IMR-90 (cell line): Measurements from ENCODE around the gene CCDC148. TPM values are rescaled to one million over a fixed set of nuclear protein-coding genes. Genes with fewer than 3 reads are reported as not detected.

ENCODE experiments used
- ATAC-seq: fragments of 200-7000 bp; cut with Tn5 transposase; 2 replicates; pipeline ENCODE4 v1.9.1; 2020; ENCODE audit warnings: low read depth, mild to moderate bottlenecking, moderate library complexity
- BruUV-seq: library from RNA; stranded (reverse); fragments of 400-500 nt; replicated peaks from 2 replicates; lab custom pipeline; 2021; lab: Mats Ljungman, UMichigan
- CTCF ChIA-PET: fragments of 300-600 bp; formaldehyde crosslinking; extraction: SDS; loops from one replicate; lab custom pipeline; 2021; ENCODE audit warnings: antibody characterized with exemption; lab: Yijun Ruan, JAX
- POLR2A ChIA-PET: fragments of 300-600 bp; sonication (Branson Sonifier 250); formaldehyde crosslinking; loops from one replicate; lab custom pipeline; 2022; ENCODE audit warnings: antibody characterized with exemption; ENCODE audit not compliant: unreplicated experiment; lab: Charles Lee
- DNase-seq: peaks from one replicate; pipeline ENCODE4 v3.0.0; 2013
- H2AFZ ChIP-seq: replicated peaks from 2 replicates; pipeline ENCODE3; 2013; ENCODE audit warnings: low read length, mild to moderate bottlenecking; ENCODE audit not compliant: poor library complexity
- H2AK5ac ChIP-seq: 2 replicates; pipeline ENCODE4 v1.6.1; 2013; ENCODE audit warnings: low read depth, low read length, inconsistent platforms
- H2AK9ac ChIP-seq: replicated peaks from 2 replicates; pipeline ENCODE3; 2013; ENCODE audit warnings: mild to moderate bottlenecking, low read depth, low read length, moderate library complexity; ENCODE audit not compliant: poor library complexity
- H2BK120ac ChIP-seq: 2 replicates; pipeline ENCODE4 v1.6.1; 2013; ENCODE audit warnings: low read depth, low read length, inconsistent platforms
- H2BK15ac ChIP-seq: 3 replicates; pipeline ENCODE4 v1.6.1; 2013; ENCODE audit warnings: low read depth, low read length, inconsistent platforms
- H2BK20ac ChIP-seq: 2 replicates; pipeline ENCODE4 v1.6.1; 2013; ENCODE audit warnings: low read depth, mild to moderate bottlenecking, inconsistent platforms, low read length, moderate library complexity
- H2BK5ac ChIP-seq: 2 replicates; pipeline ENCODE4 v1.6.1; 2013; ENCODE audit warnings: mild to moderate bottlenecking, low read depth, low read length, inconsistent platforms; ENCODE audit not compliant: poor library complexity, severe bottlenecking
- H3K14ac ChIP-seq: replicated peaks from 2 replicates; pipeline ENCODE4 v1.6.1; 2013; ENCODE audit warnings: low read depth, low read length, inconsistent platforms
- H3K18ac ChIP-seq: 2 replicates; pipeline ENCODE4 v1.6.1; 2013; ENCODE audit warnings: low read depth, low read length, control low read depth
- H3K23ac ChIP-seq: 2 replicates; pipeline ENCODE4 v1.6.1; 2013; ENCODE audit warnings: low read depth, low read length, inconsistent platforms
- H3K27ac ChIP-seq: 2 replicates; pipeline ENCODE4 v1.5.1; 2013; ENCODE audit warnings: mild to moderate bottlenecking, control low read depth, low read length; ENCODE audit not compliant: insufficient read depth
- H3K27me3 ChIP-seq: 2 replicates; pipeline ENCODE4 v1.6.1; 2013; ENCODE audit warnings: low read length; ENCODE audit not compliant: control insufficient read depth, insufficient read depth
- H3K36me3 ChIP-seq: 2 replicates; pipeline ENCODE4 v1.6.1; 2013; ENCODE audit warnings: low read length, mixed read lengths; ENCODE audit not compliant: control insufficient read depth, insufficient read depth
- H3K4ac ChIP-seq: 2 replicates; pipeline ENCODE4 v1.6.1; 2013; ENCODE audit warnings: low read depth, low read length, inconsistent platforms
- H3K4me1 ChIP-seq: 2 replicates; pipeline ENCODE4 v1.6.1; 2013; ENCODE audit warnings: low read length, mixed read lengths; ENCODE audit not compliant: control insufficient read depth, insufficient read depth
- H3K4me2 ChIP-seq: 2 replicates; pipeline ENCODE4 v1.6.1; 2013; ENCODE audit warnings: low read depth, mild to moderate bottlenecking, control low read depth, low read length, moderate library complexity
- H3K4me3 ChIP-seq: 2 replicates; pipeline ENCODE4 v1.5.1; 2013; ENCODE audit warnings: low read depth, mild to moderate bottlenecking, control low read depth, low read length, moderate library complexity; ENCODE audit not compliant: insufficient read depth
- H3K56ac ChIP-seq: 2 replicates; pipeline ENCODE4 v1.6.1; 2013; ENCODE audit warnings: low read length, inconsistent platforms; ENCODE audit not compliant: insufficient read depth; ENCODE audit errors: extremely low read depth
- H3K79me1 ChIP-seq, 2 experiments: 2 replicates each; pipeline ENCODE4 v1.6.1; 2013; ENCODE audit warnings: low read length in 2 of 2, inconsistent platforms in 1 of 2, low read depth in 1 of 2
- H3K9ac ChIP-seq: 2 replicates; pipeline ENCODE4 v1.6.1; 2013; ENCODE audit warnings: low read depth, low read length, control low read depth
- H3K9me1 ChIP-seq: 2 replicates; pipeline ENCODE4 v1.6.1; 2013; ENCODE audit warnings: low read length, inconsistent platforms; ENCODE audit not compliant: insufficient read depth
- H3K9me3 ChIP-seq: 2 replicates; pipeline ENCODE4 v1.6.1; 2013; ENCODE audit warnings: low read length; ENCODE audit not compliant: control insufficient read depth, insufficient read depth
- H4K20me1 ChIP-seq: 2 replicates; pipeline ENCODE4 v1.6.1; 2013; ENCODE audit warnings: low read length, inconsistent platforms; ENCODE audit not compliant: insufficient read depth
- H4K5ac ChIP-seq: 2 replicates; pipeline ENCODE4 v1.6.1; 2013; ENCODE audit warnings: mild to moderate bottlenecking, low read depth, low read length, control low read depth
- H4K8ac ChIP-seq, 2 experiments: 2 replicates each; pipeline ENCODE4 v1.6.1; 2013; ENCODE audit warnings: low read depth in 2 of 2, low read length in 2 of 2, control low read depth in 1 of 2, inconsistent platforms in 1 of 2
- H4K91ac ChIP-seq: 2 replicates; pipeline ENCODE4 v1.6.1; 2013; ENCODE audit warnings: low read depth, low read length, inconsistent platforms; ENCODE audit not compliant: insufficient read depth
- BHLHE40 ChIP-seq: fragments of 150-350 bp; IDR thresholded peaks from 2 replicates; pipeline ENCODE4 v1.6.1; 2016; ENCODE audit warnings: mild to moderate bottlenecking, low read depth, low read length
- CEBPB ChIP-seq: IDR thresholded peaks from 2 replicates; pipeline ENCODE4 v1.6.1; 2012; ENCODE audit warnings: low read depth, low read length, improper control_type of control experiment
- CHD1 ChIP-seq: IDR thresholded peaks from 2 replicates; pipeline ENCODE4 v1.6.1; 2012; ENCODE audit warnings: low read depth, low read length, improper control_type of control experiment
- CTCF ChIP-seq: conservative IDR thresholded peaks from 2 replicates; pipeline ENCODE4 v1.5.1; 2012; ENCODE audit warnings: mild to moderate bottlenecking, low read depth, low read length, improper control_type of control experiment
- ELK1 ChIP-seq: fragments of 150-350 bp; IDR thresholded peaks from 2 replicates; pipeline ENCODE4 v1.6.1; 2016; ENCODE audit warnings: low read depth, mild to moderate bottlenecking, low read length, moderate library complexity, borderline replicate concordance
- FOS ChIP-seq: fragments of 150-350 bp; IDR thresholded peaks from 2 replicates; pipeline ENCODE4 v1.6.1; 2016; ENCODE audit warnings: low read depth, low read length
- MAFK ChIP-seq: IDR thresholded peaks from 2 replicates; pipeline ENCODE4 v1.6.1; 2012; ENCODE audit warnings: low read depth, low read length, improper control_type of control experiment
- MAZ ChIP-seq: IDR thresholded peaks from 2 replicates; pipeline ENCODE4 v1.6.1; 2012; ENCODE audit warnings: low read depth, mild to moderate bottlenecking, low read length, improper control_type of control experiment, moderate library complexity, borderline replicate concordance
- MXI1 ChIP-seq: IDR thresholded peaks from 2 replicates; pipeline ENCODE4 v1.6.1; 2012; ENCODE audit warnings: low read depth, mild to moderate bottlenecking, low read length, moderate library complexity, borderline replicate concordance
- NFE2L2 ChIP-seq: fragments of 150-350 bp; IDR thresholded peaks from 2 replicates; pipeline ENCODE4 v1.6.1; 2016; ENCODE audit warnings: low read depth, mild to moderate bottlenecking, low read length
- POLR2A ChIP-seq: IDR thresholded peaks from 2 replicates; pipeline ENCODE4 v1.6.1; 2012; ENCODE audit warnings: mild to moderate bottlenecking, low read depth, low read length
- RAD21 ChIP-seq: IDR thresholded peaks from 2 replicates; pipeline ENCODE4 v1.6.1; 2012; ENCODE audit warnings: low read length, improper control_type of control experiment
- RCOR1 ChIP-seq: IDR thresholded peaks from 2 replicates; pipeline ENCODE4 v1.6.1; 2012; ENCODE audit warnings: mild to moderate bottlenecking, low read length, improper control_type of control experiment; ENCODE audit not compliant: insufficient replicate concordance
- RFX5 ChIP-seq: IDR thresholded peaks from 2 replicates; pipeline ENCODE4 v1.8.0; 2012; ENCODE audit warnings: low read depth, mild to moderate bottlenecking, low read length, moderate library complexity
- SMC3 ChIP-seq: fragments of 150-350 bp; IDR thresholded peaks from 2 replicates; pipeline ENCODE4 v1.6.1; 2016; ENCODE audit warnings: low read depth, mild to moderate bottlenecking, antibody characterized with exemption, low read length, moderate library complexity
- dilution Hi-C: fragments of 300-500 bp; cut with HindIII; formaldehyde crosslinking; loops from one replicate; pipeline ENCODE4 v1.14.3; 2018; ENCODE audit warnings: low sequenced_read_pairs; ENCODE audit not compliant: unreplicated experiment
- in situ Hi-C: fragments of 300-500 bp; cut with MboI; formaldehyde crosslinking; loops from 3 replicates; pipeline ENCODE4 v1.14.3; 2019; ENCODE audit warnings: low sequenced_read_pairs, inconsistent platforms, mixed read lengths
- intact Hi-C: fragments of 100-400 bp; cut with micrococcal nuclease; formaldehyde crosslinking; loops from 2 replicates; pipeline ENCODE4 v1.10.0; 2022
- polyA plus RNA-seq, 3 experiments: library from polyadenylated mRNA; depleted of rRNA; stranded (reverse); fragments of >200 nt; gene quantifications; 2 replicates each; pipeline ENCODE4 v1.2.3, GENCODE V29; 2012; ENCODE audit warnings: low replicate concordance in 1 of 3
- total RNA-seq: library from RNA; depleted of rRNA; stranded (reverse); fragments of >200 nt; gene quantifications from 2 replicates; pipeline ENCODE4 v1.2.3, GENCODE V29; 2012
- TF ChIP-seq, protein P1 (sequence below): fragments of 150-350 bp; IDR thresholded peaks from 2 replicates; pipeline ENCODE4 v1.6.1; 2017; ENCODE audit warnings: mild to moderate bottlenecking, antibody characterized with exemption, low read length, low read depth

CCDC148 gene
- total and polyA plus RNA-seq, 2 of the 4 experiments (the other 2 are of a cell fraction), result 0.18 to 0.31 TPM

DNA sequence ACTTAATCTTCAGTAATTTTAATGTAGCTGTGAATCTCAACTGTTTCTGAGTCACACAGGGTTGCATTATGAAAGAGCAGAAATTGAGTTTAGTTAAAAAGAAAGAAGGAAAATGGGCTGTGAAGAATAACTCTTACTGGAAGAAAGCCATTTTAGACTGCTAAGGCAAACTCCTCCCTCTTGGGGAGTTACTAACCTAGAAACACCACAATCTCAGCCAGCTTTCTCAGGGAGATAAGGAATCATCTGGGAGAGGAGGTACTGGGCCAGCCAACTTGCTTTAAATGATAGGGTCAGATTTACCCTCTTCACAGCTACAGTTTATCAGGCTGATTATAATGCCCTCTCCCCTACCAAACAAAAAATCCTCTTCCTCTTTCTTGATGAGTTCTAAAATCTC is 119.5 kb downstream of the CCDC148 start:
- in situ Hi-C loops, result no loop called here
- H4K5ac ChIP-seq, result no peak overlapping the region
- H4K20me1 ChIP-seq, result no peaks in the 10 kb centered on the region
- no peak overlapping the region for H3K18ac ChIP-seq
- no peak overlapping the region for H2AFZ ChIP-seq
- H3K4me3 ChIP-seq, result no peak overlapping the region
- H2BK120ac ChIP-seq, result no peak overlapping the region
- no peaks in the 10 kb centered on the region for H3K9me3 ChIP-seq
- H3K14ac ChIP-seq, result no peak overlapping the region
- intact Hi-C loops, result no loop called here
- H3K4me2 ChIP-seq, result no peak overlapping the region
- no peak overlapping the region for H2BK15ac ChIP-seq
- H3K9ac ChIP-seq, result no peak overlapping the region
- H3K27ac ChIP-seq, result no peak overlapping the region
- TF ChIP-seq ELK1 (no peak), CHD1 (no peak), FOS (no peak), SMC3 (no peak), CEBPB (no peak), NFE2L2 (no peak), POLR2A (no peak), RCOR1 (no peak), CTCF (no peak), MAFK (no peak), MXI1 (no peak), RAD21 (no peak), MAZ (no peak), BHLHE40 (no peak), RFX5 (no peak)
- TF ChIP-seq, protein P1, sequence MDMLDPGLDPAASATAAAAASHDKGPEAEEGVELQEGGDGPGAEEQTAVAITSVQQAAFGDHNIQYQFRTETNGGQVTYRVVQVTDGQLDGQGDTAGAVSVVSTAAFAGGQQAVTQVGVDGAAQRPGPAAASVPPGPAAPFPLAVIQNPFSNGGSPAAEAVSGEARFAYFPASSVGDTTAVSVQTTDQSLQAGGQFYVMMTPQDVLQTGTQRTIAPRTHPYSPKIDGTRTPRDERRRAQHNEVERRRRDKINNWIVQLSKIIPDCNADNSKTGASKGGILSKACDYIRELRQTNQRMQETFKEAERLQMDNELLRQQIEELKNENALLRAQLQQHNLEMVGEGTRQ, result no peak
- no peaks in the 10 kb centered on the region for H3K9me1 ChIP-seq
- dilution Hi-C loops, result no loop called here
- POLR2A ChIA-PET, result no interaction called here
- no peak overlapping the region for H3K56ac ChIP-seq
- no peaks in the 10 kb centered on the region for H3K79me1 ChIP-seq
- no peak overlapping the region for H2BK20ac ChIP-seq
- H3K36me3 ChIP-seq, result no peaks in the 10 kb centered on the region
- DNase-seq (no peak), ATAC-seq (no peak)
- H4K8ac ChIP-seq, result no peak overlapping the region
- H3K4me1 ChIP-seq, result no peaks in the 10 kb centered on the region
- H4K91ac ChIP-seq, result no peak overlapping the region
- no peak overlapping the region for H3K23ac ChIP-seq
- CTCF ChIA-PET, result no interaction called here
- no peak overlapping the region for H2BK5ac ChIP-seq
- no peak overlapping the region for H2AK5ac ChIP-seq
- no TSS peak for BruUV-seq
- H3K27me3 ChIP-seq, result no peaks in the 10 kb centered on the region
- H2AK9ac ChIP-seq, result no peak overlapping the region
- no peak overlapping the region for H3K4ac ChIP-seq
